ENCODE measurements around the gene SERPINA9.

SERPINA9 gene

DNA sequence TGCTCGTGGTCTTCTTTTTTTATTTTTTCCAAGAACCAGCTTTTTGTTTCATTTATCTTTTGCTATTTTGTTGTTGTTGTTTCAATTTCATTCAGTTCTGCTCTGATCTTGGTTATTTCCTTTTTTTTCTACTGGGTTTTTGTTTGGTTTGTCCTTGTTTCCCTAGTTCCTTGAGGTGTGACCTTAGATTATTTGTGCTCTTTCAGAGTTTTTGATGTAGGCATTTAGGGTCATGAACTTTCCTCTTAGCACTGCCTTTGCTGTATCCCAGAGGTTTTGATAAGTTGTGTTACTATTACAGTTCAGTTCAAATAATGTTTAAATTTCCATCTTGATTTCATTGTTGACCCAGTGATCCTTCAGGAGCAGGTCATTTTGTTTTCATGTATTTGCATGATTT, 20.1 kb downstream of the SERPINA9 start:
- H3K4me1 ChIP-seq (ENCODE audit: control extremely low read depth in 1 of 4, control insufficient read depth in 4 of 4, insufficient read depth in 4 of 4, low read length in 3 of 4): no peaks in the 10 kb centered on the region
- no CpG with 5 or more reads among the region's 1 CpG for WGBS (ENCODE audit: insufficient coverage)
- no peak overlapping the region for H3K27ac ChIP-seq (ENCODE audit: insufficient read depth in 1 of 2, low read depth in 1 of 2, low read length in 2 of 2, poor library complexity in 1 of 2, severe bottlenecking in 2 of 2)
- H3K27me3 ChIP-seq (replicated peaks in 2 of 5; ENCODE audit: control insufficient read depth in 4 of 5, insufficient read depth in 5 of 5, low read length in 4 of 5): peaks cover 2 to 18% (median 11%) of the 10 kb centered on the region in 5 experiments
- H3K4me3 ChIP-seq (ENCODE audit: control insufficient read depth in 1 of 7, extremely low read depth in 1 of 7, insufficient read depth in 4 of 7, low read depth in 2 of 7, low read length in 6 of 7): no peak overlapping the region
- no peaks in the 10 kb centered on the region for H3K36me3 ChIP-seq (ENCODE audit: control insufficient read depth in 4 of 4, insufficient read depth in 4 of 4, low read length in 3 of 4)
- no peak for DNase-seq
- ChIA-PET CTCF (no interaction called here), POLR2A (no interaction called here)
- peaks cover 0 to 3% (median 2%) of the 10 kb centered on the region in 5 experiments for H3K9me3 ChIP-seq (ENCODE audit: control extremely low read depth in 1 of 5, control insufficient read depth in 4 of 5, insufficient read depth in 2 of 5, low read depth in 1 of 5, low read length in 4 of 5)

DNA sequence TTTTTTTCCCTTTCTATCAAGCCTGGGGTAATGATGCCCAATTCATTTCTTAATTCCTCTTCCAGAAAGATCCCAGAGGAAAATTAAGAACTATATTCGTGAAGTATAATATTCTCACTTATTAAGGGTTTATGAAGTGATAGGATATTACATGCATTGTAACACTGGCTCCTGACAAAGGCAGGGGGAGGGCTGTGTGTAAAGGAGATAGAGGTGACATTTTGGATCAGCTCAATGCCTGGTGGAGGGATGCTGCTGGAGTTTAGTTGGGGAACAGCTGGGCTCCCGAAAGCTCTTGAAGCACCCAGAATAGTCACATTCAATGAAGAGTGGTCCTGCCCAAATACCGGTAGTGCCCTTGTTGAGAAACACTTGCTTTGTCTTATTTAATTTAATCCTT, 24.2 kb downstream of the SERPINA9 start:
- H3K27me3 ChIP-seq (replicated peaks in 2 of 5; ENCODE audit: control insufficient read depth in 4 of 5, insufficient read depth in 5 of 5, low read length in 4 of 5): peaks cover 2 to 30% (median 11%) of the 10 kb centered on the region in 5 experiments
- POLR2A ChIA-PET: no interaction called here
- H3K4me3 ChIP-seq (ENCODE audit: control insufficient read depth in 1 of 7, extremely low read depth in 1 of 7, insufficient read depth in 4 of 7, low read depth in 2 of 7, low read length in 6 of 7): no peak overlapping the region
- no peak for DNase-seq
- no peaks in the 10 kb centered on the region for H3K4me1 ChIP-seq (ENCODE audit: control extremely low read depth in 1 of 4, control insufficient read depth in 4 of 4, insufficient read depth in 4 of 4, low read length in 3 of 4)
- no peak overlapping the region for H3K27ac ChIP-seq (ENCODE audit: insufficient read depth in 1 of 2, low read depth in 1 of 2, low read length in 2 of 2, poor library complexity in 1 of 2, severe bottlenecking in 2 of 2)
- no CpG with 5 or more reads among the region's 3 CpGs for WGBS (ENCODE audit: insufficient coverage)
- no peaks in the 10 kb centered on the region for H3K36me3 ChIP-seq (ENCODE audit: control insufficient read depth in 4 of 4, insufficient read depth in 4 of 4, low read length in 3 of 4)
- peaks cover 0 to 1% (median 0%) of the 10 kb centered on the region in 5 experiments for H3K9me3 ChIP-seq (ENCODE audit: control extremely low read depth in 1 of 5, control insufficient read depth in 4 of 5, insufficient read depth in 2 of 5, low read depth in 1 of 5, low read length in 4 of 5)
- CTCF ChIA-PET: no interaction called here

DNA sequence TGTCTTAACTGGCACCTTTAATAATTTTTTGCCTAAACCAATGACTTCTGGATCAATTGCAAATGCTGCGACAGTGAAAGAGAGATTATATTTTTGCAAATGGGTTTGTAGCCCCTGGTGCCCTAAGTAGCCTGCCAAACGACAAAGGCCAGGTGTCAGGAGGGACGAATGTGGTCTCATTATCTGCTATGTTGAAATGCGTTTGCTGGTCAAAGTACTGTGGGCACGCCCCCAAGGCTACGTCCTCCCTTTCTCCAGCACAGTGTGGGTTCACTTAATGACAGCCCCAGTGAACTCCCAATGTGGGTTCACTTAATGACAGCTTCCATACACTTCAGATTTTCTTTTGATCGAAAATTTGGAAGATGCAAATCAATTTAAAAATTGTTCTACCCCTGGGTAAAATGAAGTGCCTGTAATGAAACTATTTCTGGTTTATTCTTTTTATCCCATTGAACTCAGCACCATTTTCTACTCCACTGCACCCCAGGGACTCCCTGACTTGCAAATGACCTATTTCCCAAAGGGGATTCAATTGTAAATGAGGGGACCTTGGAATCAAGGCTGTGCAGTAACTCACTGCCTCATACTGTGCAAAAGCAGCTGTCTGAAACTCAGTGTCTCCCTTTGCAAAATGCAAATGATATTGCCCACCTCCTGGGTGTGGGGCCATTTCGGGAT, 24.8 kb downstream of the SERPINA9 start:
- WGBS (ENCODE audit: insufficient coverage): 21% methylated on average over 6 of the region's 8 CpGs
- POLR2A ChIA-PET: no interaction called here
- H3K4me1 ChIP-seq (ENCODE audit: control extremely low read depth in 1 of 4, control insufficient read depth in 4 of 4, insufficient read depth in 4 of 4, low read length in 3 of 4): no peaks in the 10 kb centered on the region

DNA sequence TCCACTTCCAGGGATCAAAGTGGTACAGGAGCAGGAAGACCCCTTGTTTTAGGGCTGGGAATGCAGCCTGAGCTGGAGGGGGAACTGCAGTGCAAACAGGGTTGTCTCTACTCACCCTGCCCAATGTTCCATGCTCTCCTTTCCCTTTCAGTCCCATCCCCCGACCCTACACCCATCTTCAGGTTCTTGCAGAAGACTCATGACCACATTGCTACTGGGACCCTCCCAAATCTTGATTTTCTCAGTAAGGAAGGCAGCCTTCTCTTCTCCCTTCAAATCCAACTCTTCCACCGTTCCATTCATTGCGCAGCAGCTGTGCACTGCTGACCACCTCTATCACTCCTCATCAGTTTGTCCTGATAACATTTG, 25.3 kb downstream of the SERPINA9 start:
- no peaks in the 10 kb centered on the region for H3K4me1 ChIP-seq (ENCODE audit: control extremely low read depth in 1 of 4, control insufficient read depth in 4 of 4, insufficient read depth in 4 of 4, low read length in 3 of 4)
- H3K36me3 ChIP-seq (ENCODE audit: control insufficient read depth in 4 of 4, insufficient read depth in 4 of 4, low read length in 3 of 4): no peaks in the 10 kb centered on the region
- H3K9me3 ChIP-seq (ENCODE audit: control extremely low read depth in 1 of 5, control insufficient read depth in 4 of 5, insufficient read depth in 2 of 5, low read depth in 1 of 5, low read length in 4 of 5): no peaks in the 10 kb centered on the region
- CTCF ChIA-PET: no interaction called here
- H3K27ac ChIP-seq (ENCODE audit: insufficient read depth in 1 of 2, low read depth in 1 of 2, low read length in 2 of 2, poor library complexity in 1 of 2, severe bottlenecking in 2 of 2): no peak overlapping the region
- WGBS (ENCODE audit: insufficient coverage): 67% methylated on average over 2 of the region's 3 CpGs
- POLR2A ChIA-PET: no interaction called here
- H3K4me3 ChIP-seq (ENCODE audit: control insufficient read depth in 1 of 7, extremely low read depth in 1 of 7, insufficient read depth in 4 of 7, low read depth in 2 of 7, low read length in 6 of 7): no peak overlapping the region
- no peak for DNase-seq
- peaks cover 0 to 31% (median 11%) of the 10 kb centered on the region in 5 experiments for H3K27me3 ChIP-seq (replicated peaks in 2 of 5; ENCODE audit: control insufficient read depth in 4 of 5, insufficient read depth in 5 of 5, low read length in 4 of 5)

More for the DNA sequence above, 24.8 kb downstream of the SERPINA9 start:
- CTCF ChIA-PET: no interaction called here
- Histone ChIP-seq H3K27ac (ENCODE audit: insufficient read depth in 1 of 2, low read depth in 1 of 2, low read length in 2 of 2, poor library complexity in 1 of 2, severe bottlenecking in 2 of 2) (no peak overlapping the region), H3K4me3 (ENCODE audit: control insufficient read depth in 1 of 7, extremely low read depth in 1 of 7, insufficient read depth in 4 of 7, low read depth in 2 of 7, low read length in 6 of 7) (no peak overlapping the region), H3K9me3 (ENCODE audit: control extremely low read depth in 1 of 5, control insufficient read depth in 4 of 5, insufficient read depth in 2 of 5, low read depth in 1 of 5, low read length in 4 of 5) (no peaks in the 10 kb centered on the region), H3K36me3 (ENCODE audit: control insufficient read depth in 4 of 4, insufficient read depth in 4 of 4, low read length in 3 of 4) (no peaks in the 10 kb centered on the region), H3K27me3 (replicated peaks in 2 of 5; ENCODE audit: control insufficient read depth in 4 of 5, insufficient read depth in 5 of 5, low read length in 4 of 5) (peaks cover 0 to 31% (median 11%) of the 10 kb centered on the region in 5 experiments)
- no peak for DNase-seq

DNA sequence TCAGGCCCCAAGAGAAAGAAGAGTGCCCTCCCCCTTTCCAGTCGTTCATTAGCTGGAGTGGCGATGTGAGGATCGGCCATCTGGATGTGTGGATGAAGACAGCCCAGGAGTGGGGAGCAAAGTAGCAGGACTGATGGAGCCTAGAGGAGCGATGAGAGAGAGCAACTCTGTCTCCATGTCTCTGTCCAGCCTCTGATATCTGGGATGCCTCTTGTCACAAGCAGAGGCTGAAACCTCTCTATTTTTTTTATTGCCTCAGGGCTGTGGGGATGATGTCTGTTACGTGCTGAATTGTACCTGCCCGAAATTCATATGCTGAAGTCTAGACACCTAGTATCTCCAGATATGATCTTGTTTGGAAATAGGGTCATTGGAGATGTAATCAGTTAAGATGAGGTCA, 26.1 kb downstream of the SERPINA9 start:
- H3K4me1 ChIP-seq (ENCODE audit: control extremely low read depth in 1 of 4, control insufficient read depth in 4 of 4, insufficient read depth in 4 of 4, low read length in 3 of 4): no peaks in the 10 kb centered on the region
- no peak for DNase-seq
- H3K4me3 ChIP-seq (ENCODE audit: control insufficient read depth in 1 of 7, extremely low read depth in 1 of 7, insufficient read depth in 4 of 7, low read depth in 2 of 7, low read length in 6 of 7): no peak overlapping the region
- CTCF ChIA-PET: no interaction called here
- H3K27ac ChIP-seq (ENCODE audit: insufficient read depth in 1 of 2, low read depth in 1 of 2, low read length in 2 of 2, poor library complexity in 1 of 2, severe bottlenecking in 2 of 2): no peak overlapping the region
- peaks cover 0 to 31% (median 11%) of the 10 kb centered on the region in 5 experiments for H3K27me3 ChIP-seq (replicated peaks in 2 of 5; ENCODE audit: control insufficient read depth in 4 of 5, insufficient read depth in 5 of 5, low read length in 4 of 5)
- H3K9me3 ChIP-seq (ENCODE audit: control extremely low read depth in 1 of 5, control insufficient read depth in 4 of 5, insufficient read depth in 2 of 5, low read depth in 1 of 5, low read length in 4 of 5): no peaks in the 10 kb centered on the region
- H3K36me3 ChIP-seq (ENCODE audit: control insufficient read depth in 4 of 4, insufficient read depth in 4 of 4, low read length in 3 of 4): no peaks in the 10 kb centered on the region
- WGBS (ENCODE audit: insufficient coverage): 96% methylated on average over 5 of the region's 6 CpGs
- POLR2A ChIA-PET: no interaction called here

GRCh38 chr14:94448071-94448808, 27.8 kb downstream of the SERPINA9 start:
- Histone ChIP-seq H3K27me3 (replicated peaks in 2 of 5; ENCODE audit: control insufficient read depth in 4 of 5, insufficient read depth in 5 of 5, low read length in 4 of 5) (peaks cover 0 to 30% (median 11%) of the 10 kb centered on the region in 5 experiments), H3K4me1 (ENCODE audit: control extremely low read depth in 1 of 4, control insufficient read depth in 4 of 4, insufficient read depth in 4 of 4, low read length in 3 of 4) (no peaks in the 10 kb centered on the region), H3K36me3 (ENCODE audit: control insufficient read depth in 4 of 4, insufficient read depth in 4 of 4, low read length in 3 of 4) (no peaks in the 10 kb centered on the region), H3K27ac (ENCODE audit: insufficient read depth in 1 of 2, low read depth in 1 of 2, low read length in 2 of 2, poor library complexity in 1 of 2, severe bottlenecking in 2 of 2) (no peak overlapping the region), H3K9me3 (ENCODE audit: control extremely low read depth in 1 of 5, control insufficient read depth in 4 of 5, insufficient read depth in 2 of 5, low read depth in 1 of 5, low read length in 4 of 5) (no peaks in the 10 kb centered on the region), H3K4me3 (ENCODE audit: control insufficient read depth in 1 of 7, extremely low read depth in 1 of 7, insufficient read depth in 4 of 7, low read depth in 2 of 7, low read length in 6 of 7) (no peak overlapping the region)
- ChIA-PET CTCF (no interaction called here), POLR2A (no interaction called here)
- no peak for DNase-seq
- whole genome bisulfite sequencing (ENCODE audit: insufficient coverage): 93% methylated on average over 11 of the region's 14 CpGs

DNA sequence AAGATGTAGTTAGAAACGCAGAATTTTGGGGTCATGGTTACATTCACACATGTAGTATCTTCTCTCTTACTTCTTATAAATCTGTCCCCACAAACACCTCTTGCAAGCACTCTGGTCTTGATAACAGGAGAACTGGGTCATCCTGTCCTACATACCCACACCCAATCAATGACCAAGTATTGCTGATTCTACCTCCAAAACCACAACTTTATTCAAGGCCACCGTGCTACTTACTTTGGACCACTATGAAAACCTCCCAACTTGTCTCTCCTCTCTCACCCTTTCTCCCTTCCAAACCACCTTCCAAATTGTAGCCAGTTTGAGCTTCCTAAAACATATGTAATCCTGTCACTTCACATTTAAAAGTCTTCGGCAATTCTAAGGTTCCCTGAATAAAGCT, 28.8 kb downstream of the SERPINA9 start:
- Histone ChIP-seq H3K27ac (ENCODE audit: insufficient read depth in 1 of 2, low read depth in 1 of 2, low read length in 2 of 2, poor library complexity in 1 of 2, severe bottlenecking in 2 of 2) (no peak overlapping the region), H3K4me1 (ENCODE audit: control extremely low read depth in 1 of 4, control insufficient read depth in 4 of 4, insufficient read depth in 4 of 4, low read length in 3 of 4) (no peaks in the 10 kb centered on the region), H3K27me3 (replicated peaks in 2 of 5; ENCODE audit: control insufficient read depth in 4 of 5, insufficient read depth in 5 of 5, low read length in 4 of 5) (peaks cover 0 to 25% (median 9%) of the 10 kb centered on the region in 5 experiments), H3K9me3 (ENCODE audit: control extremely low read depth in 1 of 5, control insufficient read depth in 4 of 5, insufficient read depth in 2 of 5, low read depth in 1 of 5, low read length in 4 of 5) (no peaks in the 10 kb centered on the region), H3K36me3 (ENCODE audit: control insufficient read depth in 4 of 4, insufficient read depth in 4 of 4, low read length in 3 of 4) (no peaks in the 10 kb centered on the region), H3K4me3 (ENCODE audit: control insufficient read depth in 1 of 7, extremely low read depth in 1 of 7, insufficient read depth in 4 of 7, low read depth in 2 of 7, low read length in 6 of 7) (no peak overlapping the region)
- CTCF ChIA-PET: interaction anchor here (1.1 kb wide), 1 partner anchor 14 kb away, joined by 3 read pairs; no protein-coding TSS in a partner anchor
- DNase-seq: no peak
- WGBS (ENCODE audit: insufficient coverage): 100% methylated on average over 2 of the region's 3 CpGs
- POLR2A ChIA-PET: no interaction called here

Data from common myeloid progenitor, CD34-positive (primary cell).